Stimulated activated naive B cell treated with anti-CD40 and anti-IgM and Interleukin-4, amounts not matched to agents 10 μg/mL and 1 μg/mL and 100 μg/mL, for 72 hours (primary cell): ENCODE measurements around the gene DISC1.
A peak's percentile ranks its signal among the peaks of the same experiment; 100 is the strongest.

Experiments used
- ATAC-seq, 2 donors: fragments of 150-1000 bp; cut with Tn5 transposase; replicated peaks; 2 replicates each; pipeline ENCODE4 v1.10.0; 2021; ENCODE audit warnings: moderate library complexity in 1 of 2
- DNase-seq: peaks from one replicate; pipeline ENCODE4 v3.0.0; 2021
- H3K27ac Mint-ChIP-seq: one replicate; pipeline ENCODE4 v1.8.0; 2022; ENCODE audit warnings: mild to moderate bottlenecking, mixed read lengths
- H3K27me3 Mint-ChIP-seq, 2 donors: one replicate each; pipeline ENCODE4 v1.8.0; 2022; ENCODE audit warnings: mixed read lengths in 2 of 2
- H3K36me3 Mint-ChIP-seq, 2 donors: one replicate each; pipeline ENCODE4 v1.8.0; 2022; ENCODE audit warnings: mixed read lengths in 2 of 2, mild to moderate bottlenecking in 1 of 2
- H3K4me1 Mint-ChIP-seq, 2 donors: one replicate each; pipeline ENCODE4 v1.8.0; 2022; ENCODE audit warnings: mixed read lengths in 2 of 2, mild to moderate bottlenecking in 1 of 2
- H3K4me3 Mint-ChIP-seq, 2 donors: one replicate each; pipeline ENCODE4 v1.8.0; 2022; ENCODE audit warnings: mild to moderate bottlenecking in 2 of 2, mixed read lengths in 2 of 2, moderate library complexity in 1 of 2
- H3K9me3 Mint-ChIP-seq, 2 donors: one replicate each; pipeline ENCODE4 v1.8.0; 2022; ENCODE audit warnings: mixed read lengths in 2 of 2, mild to moderate bottlenecking in 1 of 2

DISC1 gene

DNA sequence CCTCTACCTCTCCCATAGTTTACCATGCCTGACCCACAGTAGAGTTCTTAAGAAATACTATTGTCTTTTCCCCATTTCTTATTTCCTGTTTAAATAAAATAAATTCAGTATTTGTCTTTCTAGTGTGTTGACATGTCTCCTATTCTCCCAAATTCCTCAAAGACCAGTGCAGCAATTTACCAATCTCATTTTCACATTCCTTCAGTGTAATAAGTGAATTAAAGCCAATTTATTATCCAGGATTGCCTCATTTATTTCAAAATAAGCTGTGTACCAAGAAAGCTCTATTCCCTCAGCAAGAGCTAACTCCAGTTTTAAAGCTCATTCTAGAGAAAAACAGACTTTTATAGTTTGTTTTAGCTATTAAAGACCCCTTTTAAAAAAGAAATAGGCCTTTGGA is 49.9 kb downstream of the DISC1 start:
- Mint-ChIP-seq H3K27ac (no peak overlapping the region), H3K9me3 (no peaks in the 10 kb centered on the region)
- ATAC-seq, result no peak

DNA sequence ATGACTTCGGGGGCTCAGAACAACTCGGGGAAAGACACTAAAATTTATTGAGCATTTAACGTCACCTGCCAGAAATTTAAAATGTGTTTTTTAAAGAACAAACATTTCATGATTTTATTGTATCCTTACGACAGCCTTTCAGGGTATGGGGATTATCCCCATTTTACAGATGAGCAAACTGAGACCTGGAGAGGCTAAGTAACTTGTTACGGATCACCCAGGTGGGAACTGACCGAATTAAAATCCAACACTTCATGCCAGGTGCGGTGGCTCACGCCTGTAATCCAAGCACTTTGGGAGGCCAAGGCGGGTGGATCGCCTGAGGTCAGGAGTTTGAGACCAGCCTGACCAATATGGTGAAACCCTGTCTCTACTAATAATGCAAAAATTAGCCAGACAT is 50.9 kb downstream of the DISC1 start:
- no peak overlapping the region for H3K4me3 Mint-ChIP-seq
- no peaks in the 10 kb centered on the region for H3K9me3 Mint-ChIP-seq
- peaks cover 34 to 66% of the 10 kb centered on the region in 2 donors for H3K27me3 Mint-ChIP-seq
- H3K4me1 Mint-ChIP-seq, result peaks cover 0 to 10% of the 10 kb centered on the region in 2 donors
- DNase-seq (no peak), ATAC-seq (no peak)
- no peak overlapping the region for H3K27ac Mint-ChIP-seq
- H3K36me3 Mint-ChIP-seq, result peaks cover 6 to 15% of the 10 kb centered on the region in 2 donors

More for the DNA sequence above, 49.9 kb downstream of the DISC1 start:
- no peak overlapping the region for H3K4me3 Mint-ChIP-seq
- peaks cover 29 to 58% of the 10 kb centered on the region in 2 donors for H3K27me3 Mint-ChIP-seq
- peaks cover 6 to 15% of the 10 kb centered on the region in 2 donors for H3K36me3 Mint-ChIP-seq
- no peak for DNase-seq
- peaks cover 0 to 10% of the 10 kb centered on the region in 2 donors for H3K4me1 Mint-ChIP-seq

DNA sequence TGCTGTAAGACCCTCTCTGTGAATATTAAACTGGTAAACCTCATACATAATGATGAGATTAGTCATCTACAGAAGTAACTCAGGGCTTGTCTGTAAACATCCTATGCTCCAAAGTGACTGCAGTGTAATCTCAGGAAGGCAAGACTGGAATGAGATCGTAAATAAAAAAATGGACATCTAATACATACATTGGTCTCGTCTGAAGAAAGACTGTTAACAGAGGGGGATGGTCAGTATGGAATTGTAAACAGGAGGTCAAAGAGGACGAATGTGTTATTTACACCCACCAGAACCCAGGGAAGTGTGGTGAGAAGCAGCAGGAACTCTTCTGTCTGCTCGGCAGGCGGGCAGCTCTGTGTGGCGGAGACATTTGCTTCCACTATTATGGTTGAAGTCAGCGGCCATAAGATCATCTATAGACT is 51.4 kb downstream of the DISC1 start:
- no peak for ATAC-seq
- H3K36me3 Mint-ChIP-seq, result peaks cover 6 to 15% of the 10 kb centered on the region in 2 donors
- H3K9me3 Mint-ChIP-seq, result no peaks in the 10 kb centered on the region
- H3K4me3 Mint-ChIP-seq, result no peak overlapping the region
- H3K27me3 Mint-ChIP-seq, result peaks cover 38 to 66% of the 10 kb centered on the region in 2 donors
- no peak overlapping the region for H3K27ac Mint-ChIP-seq
- peaks cover 0 to 4% of the 10 kb centered on the region in 2 donors for H3K4me1 Mint-ChIP-seq
- DNase-seq, result no peak

DNA sequence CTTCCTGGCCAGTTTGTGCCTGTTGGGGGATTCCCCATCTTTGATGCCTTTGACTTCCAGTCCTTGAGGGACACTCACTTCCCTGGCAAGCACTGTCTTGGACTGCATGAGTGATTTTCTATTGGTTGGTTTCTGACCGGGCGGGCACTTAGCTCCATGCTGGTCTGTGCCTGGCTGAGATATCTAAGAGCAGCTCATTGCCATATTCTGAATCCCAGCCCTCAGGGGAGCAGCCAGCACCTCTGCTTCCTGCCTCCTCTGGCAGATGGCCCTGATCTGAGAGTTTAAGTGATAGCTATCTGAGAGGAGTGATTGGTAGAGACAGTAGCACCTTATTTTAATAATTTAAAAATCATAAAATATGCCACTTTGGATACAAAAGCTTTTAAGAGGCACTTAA is 52.5 kb downstream of the DISC1 start:
- H3K36me3 Mint-ChIP-seq, result peaks cover 6 to 15% of the 10 kb centered on the region in 2 donors
- ATAC-seq (no peak), DNase-seq (no peak)
- H3K4me3 Mint-ChIP-seq, result no peak overlapping the region
- H3K4me1 Mint-ChIP-seq, result no peaks in the 10 kb centered on the region
- peaks cover 41 to 76% of the 10 kb centered on the region in 2 donors for H3K27me3 Mint-ChIP-seq
- no peaks in the 10 kb centered on the region for H3K9me3 Mint-ChIP-seq
- H3K27ac Mint-ChIP-seq, result no peak overlapping the region

- no peak overlapping the region for H3K4me3 Mint-ChIP-seq
- DNase-seq (no peak), ATAC-seq (no peak)
- no peak overlapping the region for H3K27ac Mint-ChIP-seq
- no peaks in the 10 kb centered on the region for H3K4me1 Mint-ChIP-seq
- peaks cover 49 to 67% of the 10 kb centered on the region in 2 donors for H3K27me3 Mint-ChIP-seq
- H3K9me3 Mint-ChIP-seq, result no peaks in the 10 kb centered on the region
- peaks cover 10% of the 10 kb centered on the region in 2 donors for H3K36me3 Mint-ChIP-seq
These were observed 54.4 kb downstream of the DISC1 start for GRCh38 chr1:231681006-231681405.

GRCh38 chr1:231682779-231683178 is 56.2 kb downstream of the DISC1 start:
- peaks cover 7 to 8% of the 10 kb centered on the region in 2 donors for H3K9me3 Mint-ChIP-seq
- peaks cover 9 to 17% of the 10 kb centered on the region in 2 donors for H3K36me3 Mint-ChIP-seq
- no peak overlapping the region for H3K4me3 Mint-ChIP-seq
- no peaks in the 10 kb centered on the region for H3K4me1 Mint-ChIP-seq
- H3K27me3 Mint-ChIP-seq, result peaks cover 50 to 65% of the 10 kb centered on the region in 2 donors
- ATAC-seq, result no peak
- H3K27ac Mint-ChIP-seq, result no peak overlapping the region
- no peak for DNase-seq

GRCh38 chr1:231683439-231684165 is 57.0 kb downstream of the DISC1 start:
- no peak overlapping the region for H3K4me3 Mint-ChIP-seq
- peaks cover 49 to 65% of the 10 kb centered on the region in 2 donors for H3K27me3 Mint-ChIP-seq
- no peak overlapping the region for H3K27ac Mint-ChIP-seq
- peaks cover 6 to 11% of the 10 kb centered on the region in 2 donors for H3K36me3 Mint-ChIP-seq
- no peak for DNase-seq
- peaks cover 7 to 10% of the 10 kb centered on the region in 2 donors for H3K9me3 Mint-ChIP-seq
- no peaks in the 10 kb centered on the region for H3K4me1 Mint-ChIP-seq
- ATAC-seq, result no peak

DNA sequence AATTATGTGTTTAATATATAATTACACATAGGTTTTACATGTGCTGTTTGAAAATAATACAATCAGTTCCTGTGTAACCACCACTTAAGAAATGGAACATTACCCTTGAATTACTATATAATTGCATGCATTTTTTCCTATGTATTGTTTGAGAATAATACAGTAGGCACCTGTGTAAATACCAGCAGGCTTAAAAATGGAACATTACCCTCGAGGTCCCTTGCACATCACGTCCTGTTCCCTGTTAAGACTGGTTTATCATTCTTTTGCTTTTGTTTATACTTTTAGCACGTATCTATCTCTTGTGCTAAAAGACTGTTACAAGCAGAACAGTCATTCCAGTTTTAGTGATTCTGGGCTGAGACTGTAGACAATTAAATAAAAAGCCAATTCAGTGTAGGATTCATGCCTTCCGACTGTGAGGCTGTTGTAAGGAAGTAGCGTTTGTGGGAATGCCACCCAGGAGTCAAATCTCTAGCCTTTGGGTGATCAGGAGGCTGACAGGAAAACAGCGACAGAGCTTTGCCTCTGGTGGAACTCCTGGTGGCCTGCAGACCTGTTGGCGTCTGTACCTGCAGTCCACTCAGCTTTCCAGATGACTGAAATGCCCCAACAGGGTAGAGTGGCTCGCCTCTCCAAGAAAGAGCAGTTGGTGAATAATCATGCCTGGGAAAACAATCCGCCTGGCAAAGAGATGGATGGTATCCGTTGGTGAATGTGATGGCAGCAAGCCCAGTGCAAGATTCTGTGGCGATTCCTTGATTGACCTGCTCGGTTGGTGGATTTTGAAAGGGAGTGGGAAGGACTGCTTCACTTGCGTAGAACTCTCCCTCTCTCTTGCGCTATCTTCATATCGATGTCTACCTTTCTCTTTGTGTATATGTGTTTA is 58.0 kb downstream of the DISC1 start:
- peaks cover 6 to 11% of the 10 kb centered on the region in 2 donors for H3K36me3 Mint-ChIP-seq
- H3K4me3 Mint-ChIP-seq, result no peak overlapping the region
- H3K9me3 Mint-ChIP-seq, result peaks cover 7 to 10% of the 10 kb centered on the region in 2 donors
- H3K27ac Mint-ChIP-seq, result no peak overlapping the region
- ATAC-seq, result no peak
- DNase-seq, result no peak
- peaks cover under 1 to 2% of the 10 kb centered on the region in 2 donors for H3K4me1 Mint-ChIP-seq
- H3K27me3 Mint-ChIP-seq, result peaks cover 49 to 67% of the 10 kb centered on the region in 2 donors

- Mint-ChIP-seq H3K36me3 (peaks cover 6 to 11% of the 10 kb centered on the region in 2 donors), H3K27me3 (peaks cover 47 to 76% of the 10 kb centered on the region in 2 donors), H3K9me3 (peaks cover 7 to 10% of the 10 kb centered on the region in 2 donors)
These were observed 59.8 kb downstream of the DISC1 start for GRCh38 chr1:231686384-231686783.

GRCh38 chr1:231688989-231689388 is 62.4 kb downstream of the DISC1 start:
- Mint-ChIP-seq H3K4me1 (peaks cover 11 to 15% of the 10 kb centered on the region in 2 donors), H3K27ac (no peak overlapping the region), H3K4me3 (no peak overlapping the region), H3K9me3 (peaks cover 7 to 10% of the 10 kb centered on the region in 2 donors), H3K27me3 (peaks cover 40 to 73% of the 10 kb centered on the region in 2 donors), H3K36me3 (peaks cover 7 to 11% of the 10 kb centered on the region in 2 donors)
- DNase-seq (no peak), ATAC-seq (no peak)

More at GRCh38 chr1:231686384-231686783, 59.8 kb downstream of the DISC1 start:
- peaks cover 11 to 15% of the 10 kb centered on the region in 2 donors for H3K4me1 Mint-ChIP-seq
- no peak overlapping the region for H3K4me3 Mint-ChIP-seq
- ATAC-seq (no peak), DNase-seq (no peak)
- H3K27ac Mint-ChIP-seq, result no peak overlapping the region

- ATAC-seq (peak; percentile 96 to 97), DNase-seq (no peak)
- peak overlapping the region in 1 of 2 donors; percentile 64 for H3K4me3 Mint-ChIP-seq
These were observed 63.5 kb downstream of the DISC1 start for GRCh38 chr1:231690059-231690458.

GRCh38 chr1:231691618-231692259 is 65.1 kb downstream of the DISC1 start:
- H3K9me3 Mint-ChIP-seq, result peaks cover 5 to 8% of the 10 kb centered on the region in 2 donors
- ATAC-seq (no peak), DNase-seq (no peak)
- H3K4me1 Mint-ChIP-seq, result peaks cover 11 to 15% of the 10 kb centered on the region in 2 donors
- no peak overlapping the region for H3K27ac Mint-ChIP-seq
- no peak overlapping the region for H3K4me3 Mint-ChIP-seq
- peaks cover 55 to 87% of the 10 kb centered on the region in 2 donors for H3K27me3 Mint-ChIP-seq
- peaks cover 23 to 24% of the 10 kb centered on the region in 2 donors for H3K36me3 Mint-ChIP-seq

More at GRCh38 chr1:231690059-231690458, 63.5 kb downstream of the DISC1 start:
- no peak overlapping the region for H3K27ac Mint-ChIP-seq
- H3K36me3 Mint-ChIP-seq, result peaks cover 11 to 16% of the 10 kb centered on the region in 2 donors
- H3K9me3 Mint-ChIP-seq, result peaks cover 7 to 10% of the 10 kb centered on the region in 2 donors
- peaks cover 41 to 75% of the 10 kb centered on the region in 2 donors for H3K27me3 Mint-ChIP-seq
- H3K4me1 Mint-ChIP-seq, result peaks cover 11 to 15% of the 10 kb centered on the region in 2 donors

DNA sequence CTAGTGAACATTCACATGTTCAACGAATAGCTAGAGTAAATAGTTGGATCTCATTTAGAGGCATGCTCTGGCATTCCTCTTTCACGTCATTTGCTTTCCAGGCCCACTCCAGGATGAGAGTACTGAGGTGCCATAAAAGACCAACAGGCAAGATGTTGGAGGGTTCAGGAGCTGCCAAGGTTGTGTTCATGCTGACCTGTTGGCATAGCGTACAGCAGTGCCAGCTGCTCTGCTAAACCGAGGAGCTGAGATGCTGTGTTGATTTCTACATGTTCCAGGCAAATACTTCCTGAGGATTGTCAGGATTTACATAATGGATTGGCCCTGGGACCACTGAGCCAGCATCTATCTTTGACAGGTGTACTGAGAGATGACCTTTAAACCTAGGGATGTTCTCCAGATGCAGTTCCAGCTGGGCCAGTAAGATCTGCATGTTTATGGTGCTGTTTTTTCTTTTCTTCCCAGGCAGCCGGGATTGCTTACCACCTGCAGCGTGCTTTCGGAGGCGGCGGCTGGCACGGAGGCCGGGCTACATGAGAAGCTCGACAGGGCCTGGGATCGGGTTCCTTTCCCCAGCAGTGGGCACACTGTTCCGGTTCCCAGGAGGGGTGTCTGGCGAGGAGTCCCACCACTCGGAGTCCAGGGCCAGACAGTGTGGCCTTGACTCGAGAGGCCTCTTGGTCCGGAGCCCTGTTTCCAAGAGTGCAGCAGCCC is 66.9 kb downstream of the DISC1 start:
- ATAC-seq, result no peak
- no peaks in the 10 kb centered on the region for H3K9me3 Mint-ChIP-seq
- no peak overlapping the region for H3K4me3 Mint-ChIP-seq
- peaks cover 47 to 84% of the 10 kb centered on the region in 2 donors for H3K27me3 Mint-ChIP-seq
- no peak overlapping the region for H3K27ac Mint-ChIP-seq
- H3K4me1 Mint-ChIP-seq, result peaks cover 11 to 15% of the 10 kb centered on the region in 2 donors
- DNase-seq, result no peak
- peaks cover 21 to 22% of the 10 kb centered on the region in 2 donors for H3K36me3 Mint-ChIP-seq
